Measurements from ENCODE around the gene ANO3.

Gene ANO3

GRCh38 chr11:26510164-26510563 is 178.2 kb downstream of the ANO3 start:
- no peak for DNase-seq

DNA sequence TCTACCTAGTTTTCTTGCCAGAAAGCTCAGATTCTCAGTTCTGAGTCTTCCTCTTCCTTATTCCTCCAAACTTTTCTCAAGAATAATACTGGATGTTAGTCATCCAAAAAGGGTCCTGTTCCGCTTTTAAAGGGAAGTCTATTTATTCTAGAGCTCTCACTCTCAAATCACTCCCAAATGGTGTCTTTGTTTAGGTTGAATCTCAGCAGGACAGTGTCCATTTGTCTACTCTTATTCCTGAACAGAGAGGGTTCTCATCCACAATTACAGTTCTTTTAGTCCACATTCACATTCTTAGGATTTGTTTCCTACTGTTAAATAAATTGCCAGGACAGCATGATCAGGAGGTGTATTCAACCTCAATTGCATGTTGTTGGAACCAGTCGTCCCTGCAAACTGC is 178.8 kb downstream of the ANO3 start:
- no peak for DNase-seq

GRCh38 chr11:26512196-26512595 is 180.3 kb downstream of the ANO3 start:
- DNase-seq, result no peak

GRCh38 chr11:26519469-26519868 is 187.5 kb downstream of the ANO3 start:
- no peak for DNase-seq

DNA sequence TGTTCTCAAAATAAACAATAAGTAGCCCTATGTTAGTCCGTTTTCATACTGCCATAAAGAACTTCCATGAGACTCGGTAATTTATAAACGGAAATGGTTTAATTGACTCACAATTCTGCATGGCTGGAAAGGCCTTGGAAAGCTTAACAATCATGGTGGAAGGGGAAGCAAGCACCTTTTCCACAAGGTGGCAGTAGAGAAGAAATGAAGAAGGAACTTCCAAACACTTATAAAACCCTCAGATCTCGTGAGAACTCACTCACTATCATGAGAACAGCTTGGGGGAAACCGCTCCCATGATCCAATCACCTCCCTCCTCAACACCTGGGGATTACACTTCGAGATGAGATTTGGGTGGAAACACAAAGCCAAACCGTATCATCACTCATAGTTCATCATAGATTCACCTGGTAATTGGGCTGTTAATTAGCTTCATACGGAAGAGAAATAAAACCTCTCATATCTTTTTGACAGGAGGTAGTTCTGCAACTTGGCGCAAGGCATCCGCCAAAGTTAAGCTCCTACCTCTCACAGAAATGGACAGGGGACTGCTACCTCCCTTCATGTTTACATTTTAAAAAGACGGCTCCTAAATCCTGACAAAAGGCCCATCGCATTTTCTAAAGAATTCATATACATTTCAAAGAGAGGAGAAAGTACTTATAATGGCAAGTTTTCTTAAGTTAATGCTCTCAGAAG is 191.1 kb downstream of the ANO3 start:
- no peak for DNase-seq

GRCh38 chr11:26527685-26528084 is 195.8 kb downstream of the ANO3 start:
- DNase-seq, result no peak

DNA sequence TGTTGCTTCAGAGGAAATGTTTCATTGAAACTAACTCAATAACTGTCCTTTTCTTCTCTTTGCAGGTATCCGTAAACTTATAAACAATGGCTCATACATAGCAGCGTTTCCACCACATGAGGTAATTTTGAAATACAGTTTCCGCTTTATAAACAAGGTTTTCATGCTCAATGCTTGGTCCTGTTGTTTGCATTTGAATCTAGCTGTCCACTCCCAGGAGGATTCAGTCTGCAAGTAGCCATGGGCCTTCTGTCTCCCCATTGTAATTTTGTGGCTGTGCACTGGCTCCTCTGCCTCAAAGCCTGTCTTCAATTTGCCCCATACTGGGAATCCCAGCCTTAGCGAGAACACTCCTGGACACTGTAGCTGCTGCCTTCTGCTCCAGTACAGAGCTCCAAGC is 205.4 kb downstream of the ANO3 start:
- no peak for DNase-seq

DNA sequence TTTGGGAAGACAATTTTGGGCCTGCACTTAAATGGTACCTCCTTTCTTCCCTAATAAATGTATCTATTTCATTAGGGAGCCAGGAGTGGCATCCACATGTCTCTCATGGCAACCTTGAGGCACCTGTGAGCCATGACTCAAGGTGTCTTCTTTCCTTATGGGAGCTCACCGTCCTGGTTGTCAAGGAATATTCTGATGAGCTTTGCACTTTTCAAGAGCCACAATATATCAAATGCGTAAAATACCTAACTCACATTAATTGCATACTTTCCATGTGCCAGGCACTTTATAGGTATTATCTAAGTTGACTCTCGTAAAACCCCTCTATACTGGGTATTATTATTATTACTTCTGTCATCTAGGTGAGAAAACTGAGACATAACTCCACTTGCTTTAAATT is 207.6 kb downstream of the ANO3 start:
- no peak for DNase-seq

DNA sequence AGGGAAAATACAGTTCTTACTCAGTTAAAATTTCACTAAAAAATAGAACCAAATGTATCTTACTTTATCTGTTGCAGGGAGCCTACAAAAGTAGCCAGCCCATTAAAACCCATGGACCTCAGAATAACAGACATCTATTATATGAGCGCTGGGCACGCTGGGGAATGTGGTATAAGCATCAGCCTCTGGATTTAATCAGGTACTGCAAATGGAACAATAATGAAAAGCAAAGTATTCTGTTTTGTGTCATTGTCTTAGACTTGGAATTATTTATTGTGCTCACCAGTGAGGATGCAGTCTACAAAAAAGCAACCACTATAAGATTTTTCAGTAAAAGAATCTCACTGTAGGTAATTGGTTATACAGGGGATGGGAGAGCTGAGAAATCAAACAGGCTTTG is 209.9 kb downstream of the ANO3 start:
- DNase-seq, result no peak

- no peak for DNase-seq
Measured at GRCh38 chr11:26549176-26549575, 217.2 kb downstream of the ANO3 start.

- DNase-seq, result no peak
Measured at GRCh38 chr11:26550022-26550421, 218.1 kb downstream of the ANO3 start.

- no peak for DNase-seq
Measured at GRCh38 chr11:26551186-26551801, 219.4 kb downstream of the ANO3 start.

DNA sequence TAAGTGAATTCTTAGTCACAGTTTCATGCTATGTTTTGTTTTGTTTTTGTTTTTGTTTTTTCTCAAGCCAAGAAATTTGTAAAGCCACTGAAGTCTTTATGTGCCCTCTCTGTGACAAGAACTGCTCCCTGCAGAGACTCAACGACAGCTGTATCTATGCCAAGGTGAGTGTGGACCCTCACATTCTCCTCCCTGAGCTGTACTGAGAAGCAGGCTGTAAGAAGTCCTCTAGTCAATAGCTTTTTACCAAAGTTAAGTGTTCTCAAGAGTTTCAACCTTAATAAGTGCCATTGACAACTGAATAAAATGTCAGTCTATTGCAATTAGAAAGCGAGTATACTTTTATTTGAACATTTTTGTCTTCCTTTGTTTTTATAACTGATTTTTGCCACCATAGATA is 221.3 kb downstream of the ANO3 start:
- DNase-seq, result no peak

DNA sequence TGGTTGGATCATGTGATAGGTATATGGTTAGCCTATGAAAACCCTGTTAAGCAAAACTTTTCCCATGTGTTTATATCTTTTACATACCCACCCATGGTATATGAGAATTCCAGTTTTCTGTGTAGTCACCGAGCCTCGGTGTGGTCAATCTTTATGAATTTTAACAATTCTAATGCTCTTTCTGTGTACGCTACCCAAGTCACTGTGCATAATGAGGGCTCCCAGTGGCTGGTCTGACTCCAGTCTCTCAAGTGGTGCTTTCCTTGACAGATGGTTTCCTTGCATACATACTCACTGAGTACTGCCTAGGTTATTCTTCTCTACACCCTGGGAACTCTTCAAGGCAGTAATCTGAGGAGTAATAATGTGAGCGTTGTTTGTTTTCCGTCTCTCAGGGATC is 222.5 kb downstream of the ANO3 start:
- DNase-seq, result no peak

GRCh38 chr11:26556582-26556981 is 224.7 kb downstream of the ANO3 start:
- no peak for DNase-seq

DNA sequence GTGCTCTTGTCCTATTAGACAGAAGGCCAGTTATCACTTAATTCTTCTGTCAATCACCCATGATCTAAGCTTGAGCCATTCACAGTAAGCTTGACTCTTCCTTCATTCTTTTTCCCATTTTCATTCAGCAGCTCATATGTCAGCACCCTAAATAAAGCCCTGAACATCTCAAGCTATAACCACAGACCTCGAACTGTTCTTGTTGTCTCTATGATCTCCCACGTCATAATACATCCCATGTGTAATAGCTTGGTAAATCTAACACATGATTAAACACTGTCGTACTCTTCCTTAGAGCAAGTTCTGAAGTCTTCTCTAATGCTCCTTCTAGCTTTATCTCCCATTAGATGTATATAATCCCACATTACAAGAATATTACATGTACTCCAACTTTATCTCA is 225.7 kb downstream of the ANO3 start:
- no peak for DNase-seq

GRCh38 chr11:26558190-26558589 is 226.3 kb downstream of the ANO3 start:
- DNase-seq, result no peak

DNA sequence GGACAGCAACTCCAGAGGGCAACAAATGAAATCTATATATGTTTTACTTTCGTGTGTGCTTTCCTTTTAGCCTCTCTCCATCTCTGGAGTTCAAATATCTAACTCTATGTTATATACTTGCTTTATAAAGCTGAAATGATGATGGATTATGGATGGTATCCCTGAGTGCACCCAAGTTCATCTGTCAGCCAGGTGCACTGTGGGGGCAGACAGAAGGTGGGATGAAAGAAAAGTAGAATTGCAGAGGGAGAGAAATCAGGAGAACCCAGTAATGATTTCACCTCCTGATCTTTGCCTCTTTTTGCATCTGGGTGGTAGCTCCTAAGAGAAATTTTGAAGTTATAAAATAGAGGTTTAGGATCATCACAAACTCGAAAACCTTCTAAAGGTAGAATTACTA is 237.7 kb downstream of the ANO3 start:
- DNase-seq, result no peak

- no peak for DNase-seq
Measured at GRCh38 chr11:26571861-26572654, 240.1 kb downstream of the ANO3 start, which contains the start of gene MUC15. MUC15 (minus strand) TSS chr11:26572263; CDS start chr11:26567094, 5,169 bp downstream.

DNA sequence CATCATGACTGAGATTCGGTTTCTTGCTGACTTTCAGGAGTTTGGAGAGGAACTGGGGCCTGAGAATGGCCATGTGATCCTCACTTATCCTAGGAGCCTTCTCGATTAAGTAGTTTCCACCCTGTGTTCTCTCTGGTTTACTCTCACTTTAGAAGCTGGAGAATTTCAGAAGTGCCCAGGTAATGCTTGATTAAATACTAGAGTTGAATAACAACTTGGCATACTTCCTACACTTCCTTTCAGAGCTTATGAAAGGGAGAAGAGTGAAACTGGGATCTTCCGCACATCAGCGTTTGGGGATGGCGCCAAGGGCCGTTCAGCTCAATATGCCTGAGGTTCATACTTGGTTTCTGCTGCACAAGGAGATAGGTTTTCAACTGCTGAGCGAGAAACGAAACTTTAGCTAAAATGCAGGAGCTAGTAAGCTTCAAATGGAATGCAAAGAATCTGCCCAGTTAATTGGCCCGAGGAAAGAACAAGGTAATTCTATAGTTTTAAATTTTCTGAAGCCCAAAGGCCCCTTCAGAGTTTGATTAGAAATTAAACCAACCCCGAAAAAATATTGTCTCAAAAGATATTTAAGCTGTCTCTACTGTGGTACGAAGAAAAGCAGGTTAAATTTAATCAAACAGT is 241.0 kb downstream of the ANO3 start:
- DNase-seq, result no peak

GRCh38 chr11:26573896-26574295 is 242.0 kb downstream of the ANO3 start:
- DNase-seq, result no peak

GRCh38 chr11:26575946-26576345 is 244.0 kb downstream of the ANO3 start:
- DNase-seq, result no peak

- no peak for DNase-seq
Measured at GRCh38 chr11:26578998-26579661, 247.2 kb downstream of the ANO3 start.

Measured in 8988T (cell line).